Neuronal stem cell (in vitro differentiated cells): Measurements from ENCODE around the gene ANKRD36. TPM values are rescaled to one million over a fixed set of nuclear protein-coding genes. Genes with fewer than 3 reads are reported as not detected.
"Not testable (repeated sequence)": the region's sequence is repeated elsewhere in the genome, so short reads cannot be mapped to it uniquely, and the experiment has no call there.

Experiments
- DNase-seq: peaks from one replicate; pipeline ENCODE4 v3.0.0-alpha.2; 2013; ENCODE audit warnings: low spot score
- H2AFZ ChIP-seq: one replicate; pipeline ENCODE4 v1.6.1; 2013; ENCODE audit warnings: mild to moderate bottlenecking, low read length, inconsistent platforms
- H2AK5ac ChIP-seq: 2 replicates; pipeline ENCODE4 v1.6.1; 2013; ENCODE audit warnings: low read depth, mild to moderate bottlenecking, inconsistent platforms, low read length, moderate library complexity, mixed read lengths
- H2BK120ac ChIP-seq: 2 replicates; pipeline ENCODE4 v1.6.1; 2013; ENCODE audit warnings: low read depth, mild to moderate bottlenecking, inconsistent platforms, low read length, moderate library complexity, mixed read lengths
- H2BK12ac ChIP-seq: one replicate; pipeline ENCODE4 v1.6.1; 2013; ENCODE audit warnings: low read length, inconsistent platforms
- H2BK15ac ChIP-seq: 2 replicates; pipeline ENCODE4 v1.6.1; 2013; ENCODE audit warnings: mild to moderate bottlenecking, low read length, inconsistent platforms, mixed read lengths
- H2BK5ac ChIP-seq: one replicate; pipeline ENCODE4 v1.6.1; 2013; ENCODE audit warnings: inconsistent platforms, mild to moderate bottlenecking, low read length, moderate library complexity
- H3K14ac ChIP-seq: one replicate; pipeline ENCODE4 v1.6.1; 2013; ENCODE audit warnings: low read length, inconsistent platforms
- H3K18ac ChIP-seq: 2 replicates; pipeline ENCODE4 v1.6.1; 2013; ENCODE audit warnings: low read length, inconsistent platforms
- H3K23ac ChIP-seq: 2 replicates; pipeline ENCODE4 v1.6.1; 2013; ENCODE audit warnings: low read depth, mild to moderate bottlenecking, mixed read lengths, low read length, inconsistent platforms; ENCODE audit not compliant: poor library complexity
- H3K27ac ChIP-seq: replicated peaks from 3 replicates; pipeline ENCODE4 v1.5.1; 2013; ENCODE audit warnings: low read length, inconsistent platforms
- H3K27me3 ChIP-seq, 3 experiments: 2 replicates each; pipeline ENCODE4 v1.6.1; 2013; ENCODE audit warnings: low read length in 3 of 3, mild to moderate bottlenecking in 2 of 3, inconsistent platforms in 1 of 3, low read depth in 1 of 3, mixed read lengths in 1 of 3, moderate library complexity in 1 of 3; ENCODE audit not compliant: control insufficient read depth in 3 of 3, insufficient read depth in 3 of 3
- H3K36me3 ChIP-seq, 2 donors: replicated peaks in 1 of 2; 2 replicates each; pipeline ENCODE4 v1.6.1; 2013; ENCODE audit warnings: low read length in 2 of 2; ENCODE audit not compliant: control insufficient read depth in 2 of 2, insufficient read depth in 2 of 2
- H3K4ac ChIP-seq: 2 replicates; pipeline ENCODE4 v1.6.1; 2013; ENCODE audit warnings: inconsistent platforms, mild to moderate bottlenecking, low read length, moderate library complexity
- H3K4me1 ChIP-seq, 2 donors: 1 replicate in 1 of 2; 2 replicates in 1 of 2; pipeline ENCODE4 v1.6.1; 2013; ENCODE audit warnings: low read length in 2 of 2, low read depth in 1 of 2; ENCODE audit not compliant: control insufficient read depth in 2 of 2, insufficient read depth in 1 of 2
- H3K4me2 ChIP-seq: one replicate; pipeline ENCODE4 v1.6.1; 2013; ENCODE audit warnings: mild to moderate bottlenecking, low read length, inconsistent platforms; ENCODE audit not compliant: insufficient read depth, poor library complexity, severe bottlenecking
- H3K4me3 ChIP-seq, 2 donors: 2 replicates each; pipeline ENCODE4 v1.5.1; 2013; ENCODE audit warnings: low read length in 2 of 2, mild to moderate bottlenecking in 2 of 2, inconsistent platforms in 1 of 2, moderate library complexity in 1 of 2
- H3K79me1 ChIP-seq: one replicate; pipeline ENCODE4 v1.6.1; 2013; ENCODE audit warnings: low read depth, mild to moderate bottlenecking, inconsistent platforms, low read length, moderate library complexity
- H3K9ac ChIP-seq: one replicate; pipeline ENCODE4 v1.6.1; 2013; ENCODE audit warnings: mild to moderate bottlenecking, low read depth, low read length, inconsistent platforms; ENCODE audit not compliant: poor library complexity
- H3K9me3 ChIP-seq, 2 donors: replicated peaks in 1 of 2; 2 replicates each; pipeline versions ENCODE3 to v1.6.1; 2013; ENCODE audit warnings: low read length in 2 of 2, mild to moderate bottlenecking in 2 of 2, inconsistent platforms in 1 of 2, low read depth in 1 of 2, mixed read lengths in 1 of 2, moderate library complexity in 1 of 2; ENCODE audit not compliant: control insufficient read depth in 2 of 2, insufficient read depth in 1 of 2
- H4K8ac ChIP-seq: one replicate; pipeline ENCODE4 v1.6.1; 2013; ENCODE audit warnings: low read depth, mild to moderate bottlenecking, inconsistent platforms, low read length, moderate library complexity
- H4K91ac ChIP-seq: one replicate; pipeline ENCODE4 v1.6.1; 2013; ENCODE audit warnings: low read length, low read depth, mild to moderate bottlenecking, inconsistent platforms; ENCODE audit not compliant: poor library complexity
- WGBS, 2 donors: extraction: QIAGEN DNeasy Blood & Tissue Kit; methylation state at CpG; one replicate each; pipeline ENCODE4 v1.1.7; 2013; ENCODE audit warnings: missing lambda C conversion rate in 2 of 2, mixed read lengths in 1 of 2; ENCODE audit not compliant: insufficient read length in 2 of 2, insufficient replicate concordance in 1 of 2; ENCODE audit errors: extremely low coverage in 2 of 2; 5-methylcytosine and 5-hydroxymethylcytosine counted together
- small RNA-seq: library from polyadenylated mRNA; stranded (forward); fragments of <200 nt; extraction: miRNeasy Mini kit (QIAGEN cat#:217004); gene quantifications from one replicate; pipeline ENCODE3, GENCODE V24; 2013; ENCODE audit not compliant: insufficient read depth

Gene ANKRD36

GRCh38 chr2:97276232-97276798 is 163.4 kb downstream of the ANKRD36 start:
- H4K91ac ChIP-seq, H2AFZ ChIP-seq, H3K14ac ChIP-seq, H2BK120ac ChIP-seq, H3K4me1 ChIP-seq, H3K27me3 ChIP-seq, H2AK5ac ChIP-seq, H3K18ac ChIP-seq, H3K9me3 ChIP-seq, H3K4me3 ChIP-seq, DNase-seq, H3K79me1 ChIP-seq, H3K9ac ChIP-seq, H3K4ac ChIP-seq, H3K4me2 ChIP-seq, H2BK15ac ChIP-seq, H3K36me3 ChIP-seq, H3K27ac ChIP-seq, H4K8ac ChIP-seq, H2BK12ac ChIP-seq, H3K23ac ChIP-seq, H2BK5ac ChIP-seq: not testable (repeated sequence)
- no CpG with 5 or more reads among the region's 4 CpGs for WGBS, 2 donors

GRCh38 chr2:97285187-97285586 is 172.2 kb downstream of the ANKRD36 start:
- H3K4me2 ChIP-seq, H2AFZ ChIP-seq, H3K9ac ChIP-seq, H3K14ac ChIP-seq, H2BK120ac ChIP-seq, H4K91ac ChIP-seq, H3K4me3 ChIP-seq, H2BK12ac ChIP-seq, H2BK15ac ChIP-seq, H3K9me3 ChIP-seq, H3K4me1 ChIP-seq, H3K27ac ChIP-seq, H3K23ac ChIP-seq, H3K36me3 ChIP-seq, H2BK5ac ChIP-seq, H3K4ac ChIP-seq, H4K8ac ChIP-seq, H3K79me1 ChIP-seq, DNase-seq, H3K18ac ChIP-seq, H2AK5ac ChIP-seq, H3K27me3 ChIP-seq: not testable (repeated sequence)
- WGBS, 2 donors, result no CpG with 5 or more reads among the region's 2 CpGs

- H3K9ac ChIP-seq, H4K91ac ChIP-seq: not testable (repeated sequence)
- whole genome bisulfite sequencing, 2 donors, result no CpG with 5 or more reads among the region's 1 CpG
These were observed 180.7 kb downstream of the ANKRD36 start for GRCh38 chr2:97293687-97294086.

More at GRCh38 chr2:97293687-97294086, 180.7 kb downstream of the ANKRD36 start:
- H3K4me1 ChIP-seq, H3K4me2 ChIP-seq, H3K27me3 ChIP-seq, H3K4me3 ChIP-seq, DNase-seq, H2BK12ac ChIP-seq, H3K18ac ChIP-seq, H3K36me3 ChIP-seq, H4K8ac ChIP-seq, H2BK15ac ChIP-seq, H3K27ac ChIP-seq, H2AFZ ChIP-seq, H3K4ac ChIP-seq, H2BK120ac ChIP-seq, H3K79me1 ChIP-seq, H3K14ac ChIP-seq, H3K9me3 ChIP-seq, H3K23ac ChIP-seq, H2BK5ac ChIP-seq, H2AK5ac ChIP-seq: not testable (repeated sequence)

Small RNA genes lying within 50 kb of the gene (small RNA-seq; reads per million reads assigned to genes)
- not detected for gene RN7SL313P
